ENCODE results near the gene TBC1D3B.
"Not testable (repeated sequence)": the region's sequence is repeated elsewhere in the genome, so short reads cannot be mapped to it uniquely, and the experiment has no call there.

TBC1D3B gene

DNA sequence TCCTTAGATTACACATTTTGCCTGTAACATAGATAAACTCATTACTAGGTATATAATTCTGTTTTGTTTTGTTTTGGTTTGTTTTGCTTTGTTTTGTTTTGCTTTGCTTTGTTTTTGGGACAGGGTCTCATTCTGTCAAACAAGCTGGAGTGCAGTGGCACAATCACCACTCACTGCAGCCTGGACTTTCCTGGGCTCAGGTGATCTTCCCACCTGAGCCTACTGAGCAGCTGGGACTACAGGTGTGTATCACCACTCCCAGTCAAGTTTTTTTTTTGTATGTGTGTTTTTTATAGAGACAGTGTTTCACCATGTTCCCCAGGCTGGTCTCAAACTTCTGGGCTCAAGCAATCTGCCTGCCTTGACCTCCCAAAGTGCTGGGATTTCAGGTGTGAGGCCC lies 33.1 kb upstream of the TBC1D3B start:
- H3K36me3 ChIP-seq (replicated peaks; ENCODE audit: low read depth, low read length), result no peaks in the 10 kb centered on the region
- no peak overlapping the region for H2AFZ ChIP-seq (ENCODE audit: low read depth, low read length)
- no peak overlapping the region for H3K4me2 ChIP-seq (ENCODE audit: low read length)
- TF ChIP-seq, protein P1, sequence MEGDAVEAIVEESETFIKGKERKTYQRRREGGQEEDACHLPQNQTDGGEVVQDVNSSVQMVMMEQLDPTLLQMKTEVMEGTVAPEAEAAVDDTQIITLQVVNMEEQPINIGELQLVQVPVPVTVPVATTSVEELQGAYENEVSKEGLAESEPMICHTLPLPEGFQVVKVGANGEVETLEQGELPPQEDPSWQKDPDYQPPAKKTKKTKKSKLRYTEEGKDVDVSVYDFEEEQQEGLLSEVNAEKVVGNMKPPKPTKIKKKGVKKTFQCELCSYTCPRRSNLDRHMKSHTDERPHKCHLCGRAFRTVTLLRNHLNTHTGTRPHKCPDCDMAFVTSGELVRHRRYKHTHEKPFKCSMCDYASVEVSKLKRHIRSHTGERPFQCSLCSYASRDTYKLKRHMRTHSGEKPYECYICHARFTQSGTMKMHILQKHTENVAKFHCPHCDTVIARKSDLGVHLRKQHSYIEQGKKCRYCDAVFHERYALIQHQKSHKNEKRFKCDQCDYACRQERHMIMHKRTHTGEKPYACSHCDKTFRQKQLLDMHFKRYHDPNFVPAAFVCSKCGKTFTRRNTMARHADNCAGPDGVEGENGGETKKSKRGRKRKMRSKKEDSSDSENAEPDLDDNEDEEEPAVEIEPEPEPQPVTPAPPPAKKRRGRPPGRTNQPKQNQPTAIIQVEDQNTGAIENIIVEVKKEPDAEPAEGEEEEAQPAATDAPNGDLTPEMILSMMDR (IDR thresholded peaks at IDR 0.05; ENCODE audit: low read depth, low read length), result no peak
- no peak for TF ChIP-seq EZH2phosphoT487 (IDR thresholded peaks at IDR 0.05; ENCODE audit: low read depth)
- no peaks in the 10 kb centered on the region for H3K4me1 ChIP-seq (ENCODE audit: low read length)
- no peaks in the 10 kb centered on the region for H3K9me3 ChIP-seq (ENCODE audit: insufficient read depth, low read length)
- no peak overlapping the region for H3K9ac ChIP-seq (ENCODE audit: low read length)
- no peak overlapping the region for H3K4me3 ChIP-seq (ENCODE audit: low read length)
- H4K20me1 ChIP-seq (ENCODE audit: insufficient read depth, low read length), result no peaks in the 10 kb centered on the region
- no peak overlapping the region for H3K27ac ChIP-seq (ENCODE audit: low read length)
- no peaks in the 10 kb centered on the region for H3K79me2 ChIP-seq (ENCODE audit: low read length)
- no peaks in the 10 kb centered on the region for H3K27me3 ChIP-seq (ENCODE audit: low read depth, low read length)

DNA sequence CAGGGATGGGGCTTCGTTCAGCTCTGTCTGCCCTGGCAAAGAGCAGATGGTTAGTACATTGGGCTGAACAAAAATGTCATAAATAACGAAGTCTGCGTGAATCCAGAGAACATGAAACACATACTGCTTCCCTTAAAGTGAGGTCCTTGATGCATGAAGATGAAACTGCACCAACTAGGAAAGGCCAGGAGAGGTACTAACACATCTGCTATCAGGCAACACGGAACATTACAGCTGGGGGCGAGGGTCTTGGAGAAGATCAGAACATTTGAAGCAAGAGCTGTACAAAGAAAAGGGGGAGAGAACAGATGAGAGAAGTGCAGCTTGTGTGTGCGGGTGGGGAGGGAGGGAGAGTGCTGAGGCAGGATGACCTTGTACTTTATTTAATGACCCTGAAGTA lies 30.9 kb upstream of the TBC1D3B start:
- not testable (repeated sequence) for H3K4me3 ChIP-seq (ENCODE audit: low read length); H3K27me3 ChIP-seq (ENCODE audit: low read depth, low read length); H2AFZ ChIP-seq (ENCODE audit: low read depth, low read length); H3K9ac ChIP-seq (ENCODE audit: low read length); H3K36me3 ChIP-seq (replicated peaks; ENCODE audit: low read depth, low read length); H3K27ac ChIP-seq (ENCODE audit: low read length); H3K4me2 ChIP-seq (ENCODE audit: low read length); H4K20me1 ChIP-seq (ENCODE audit: insufficient read depth, low read length); H3K9me3 ChIP-seq (ENCODE audit: insufficient read depth, low read length); H3K79me2 ChIP-seq (ENCODE audit: low read length); H3K4me1 ChIP-seq (ENCODE audit: low read length)

DNA sequence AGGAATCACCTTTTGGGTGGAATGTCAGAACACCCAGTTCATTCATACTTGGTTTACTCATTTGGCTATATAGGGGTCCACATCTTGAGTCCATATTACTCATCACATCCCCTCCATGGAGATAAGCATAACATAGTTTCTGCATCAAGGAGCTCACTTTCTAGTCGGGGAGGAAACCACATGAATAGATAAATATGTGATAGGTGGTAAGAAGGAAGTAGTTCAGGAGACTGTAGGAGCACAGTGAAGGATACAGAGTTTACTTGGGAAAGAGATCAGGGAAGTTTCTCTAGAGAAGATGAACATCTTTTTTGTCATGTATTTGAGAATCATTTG lies 30.0 kb upstream of the TBC1D3B start:
- H2AFZ ChIP-seq (ENCODE audit: low read depth, low read length); H3K4me3 ChIP-seq (ENCODE audit: low read length); H3K27ac ChIP-seq (ENCODE audit: low read length); H3K36me3 ChIP-seq (replicated peaks; ENCODE audit: low read depth, low read length); H3K4me1 ChIP-seq (ENCODE audit: low read length); H3K9ac ChIP-seq (ENCODE audit: low read length); H3K9me3 ChIP-seq (ENCODE audit: insufficient read depth, low read length); H4K20me1 ChIP-seq (ENCODE audit: insufficient read depth, low read length); H3K4me2 ChIP-seq (ENCODE audit: low read length); H3K27me3 ChIP-seq (ENCODE audit: low read depth, low read length); H3K79me2 ChIP-seq (ENCODE audit: low read length): not testable (repeated sequence)

DNA sequence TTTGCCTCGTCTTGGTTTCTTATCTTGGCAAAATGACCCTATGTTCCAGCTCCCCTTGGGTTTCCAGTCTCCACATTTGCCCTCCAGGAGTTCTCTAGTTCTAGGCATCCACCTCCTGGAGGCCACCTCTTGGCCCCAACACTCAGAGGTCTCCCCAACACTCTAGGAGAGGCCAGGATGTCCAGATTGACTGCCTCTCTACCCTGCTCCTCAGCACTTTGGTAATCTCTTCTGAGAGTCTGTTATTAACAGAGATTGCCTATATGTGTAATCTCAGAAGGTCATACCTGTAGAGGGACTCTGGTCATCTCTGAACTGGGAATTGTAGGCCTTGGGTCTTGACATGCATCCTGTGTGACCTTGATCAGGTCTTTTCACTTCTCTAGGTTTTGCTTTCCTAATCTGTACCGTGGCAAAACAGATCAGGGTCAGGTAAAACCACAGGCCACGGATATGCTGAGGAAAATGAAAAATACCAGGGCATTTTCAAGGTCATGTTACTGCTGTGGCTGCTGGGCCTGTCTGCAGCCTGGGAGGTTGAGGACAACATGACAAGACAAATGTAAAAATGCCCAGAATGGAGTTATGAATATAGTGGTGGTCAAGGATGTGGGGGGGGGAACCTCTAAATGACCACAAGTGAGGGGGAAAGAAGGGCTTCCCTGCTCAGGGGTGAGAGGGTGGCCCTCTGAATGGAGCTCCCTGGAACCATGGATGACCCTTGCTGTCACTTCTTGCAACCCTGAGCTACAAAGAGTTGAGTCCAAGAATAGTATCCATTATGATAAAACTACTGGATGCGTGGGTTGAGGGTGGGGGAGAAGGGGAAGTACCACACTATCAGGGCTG lies 29.4 kb upstream of the TBC1D3B start:
- Histone ChIP-seq H4K20me1 (ENCODE audit: insufficient read depth, low read length) (no peaks in the 10 kb centered on the region), H2AFZ (ENCODE audit: low read depth, low read length) (no peak overlapping the region), H3K9ac (ENCODE audit: low read length) (no peak overlapping the region), H3K4me2 (ENCODE audit: low read length) (no peak overlapping the region), H3K4me1 (ENCODE audit: low read length) (no peaks in the 10 kb centered on the region), H3K9me3 (ENCODE audit: insufficient read depth, low read length) (no peaks in the 10 kb centered on the region), H3K27me3 (ENCODE audit: low read depth, low read length) (no peaks in the 10 kb centered on the region), H3K4me3 (ENCODE audit: low read length) (no peak overlapping the region), H3K79me2 (ENCODE audit: low read length) (no peaks in the 10 kb centered on the region), H3K27ac (ENCODE audit: low read length) (no peak overlapping the region), H3K36me3 (replicated peaks; ENCODE audit: low read depth, low read length) (no peaks in the 10 kb centered on the region)
- TF ChIP-seq, protein P1 (IDR thresholded peaks at IDR 0.05; ENCODE audit: low read depth, low read length), result no peak
- no peak for TF ChIP-seq EZH2phosphoT487 (IDR thresholded peaks at IDR 0.05; ENCODE audit: low read depth)

DNA sequence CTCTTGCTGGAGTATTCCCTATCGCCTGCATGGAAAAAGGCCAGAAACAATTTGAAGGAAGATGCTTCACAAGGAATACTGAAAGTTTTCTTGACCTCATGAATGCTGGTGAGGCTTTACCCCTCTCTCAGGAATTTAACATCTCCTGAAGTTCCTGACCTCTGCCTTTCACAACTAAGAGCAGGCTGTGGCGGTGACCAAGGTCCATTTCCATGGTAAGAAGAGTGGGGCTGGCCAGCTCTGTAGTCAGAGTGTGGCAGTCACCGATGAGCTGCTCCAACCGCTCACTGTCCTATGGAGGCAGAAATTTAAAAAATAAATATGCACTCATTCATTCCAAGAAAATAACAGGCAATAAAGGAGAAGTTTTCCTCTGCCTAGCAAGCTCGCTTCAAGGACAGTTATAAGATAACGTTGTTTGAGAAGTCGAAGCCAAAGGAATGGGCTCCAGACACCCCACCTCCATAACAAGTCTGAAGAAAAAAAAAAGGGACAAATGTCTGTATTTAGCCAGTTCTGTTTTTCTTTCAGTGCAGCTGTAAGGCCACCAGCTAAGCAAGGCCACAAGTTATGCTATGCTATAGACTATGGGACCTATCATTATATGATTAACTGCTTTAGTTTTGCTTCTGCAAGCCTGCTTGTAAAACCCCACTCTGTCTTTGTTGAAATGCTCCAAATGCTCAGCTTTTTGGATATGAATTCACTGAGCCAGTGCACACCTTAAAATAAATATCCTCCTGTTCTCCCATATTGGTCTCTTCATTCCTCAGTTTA lies 28.5 kb upstream of the TBC1D3B start:
- H3K27me3 ChIP-seq (ENCODE audit: low read depth, low read length), result no peaks in the 10 kb centered on the region
- no peak overlapping the region for H3K4me2 ChIP-seq (ENCODE audit: low read length)
- H2AFZ ChIP-seq (ENCODE audit: low read depth, low read length), result no peak overlapping the region
- no peaks in the 10 kb centered on the region for H3K36me3 ChIP-seq (replicated peaks; ENCODE audit: low read depth, low read length)
- H3K9me3 ChIP-seq (ENCODE audit: insufficient read depth, low read length), result no peaks in the 10 kb centered on the region
- no peak overlapping the region for H3K4me3 ChIP-seq (ENCODE audit: low read length)
- H3K4me1 ChIP-seq (ENCODE audit: low read length), result no peaks in the 10 kb centered on the region
- H4K20me1 ChIP-seq (ENCODE audit: insufficient read depth, low read length), result no peaks in the 10 kb centered on the region
- H3K79me2 ChIP-seq (ENCODE audit: low read length), result no peaks in the 10 kb centered on the region
- H3K9ac ChIP-seq (ENCODE audit: low read length), result no peak overlapping the region
- no peak overlapping the region for H3K27ac ChIP-seq (ENCODE audit: low read length)
- TF ChIP-seq EZH2phosphoT487 (IDR thresholded peaks at IDR 0.05; ENCODE audit: low read depth), result no peak
